Testis (tissue), 2 donors: Measurements from ENCODE around the gene GLI1.
A peak's percentile ranks its signal among the peaks of the same experiment; 100 is the strongest.

Experiments
- CTCF ChIP-seq, 3 experiments: fragments of 450-650 bp in 2 of 3; fragments of 200-600 bp in 1 of 3; sonication (generic) in 1 of 3; IDR thresholded peaks; one replicate each; pipeline ENCODE4 v1.5.1; 2016 to 2019; ENCODE audit warnings: antibody characterized with exemption in 3 of 3, mild to moderate bottlenecking in 2 of 3, moderate library complexity in 1 of 3
- POLR2A ChIP-seq: fragments of 450-650 bp; IDR thresholded peaks from one replicate; pipeline ENCODE4 v1.6.1; 2017; ENCODE audit warnings: antibody characterized with exemption, mild to moderate bottlenecking, moderate library complexity

DNA sequence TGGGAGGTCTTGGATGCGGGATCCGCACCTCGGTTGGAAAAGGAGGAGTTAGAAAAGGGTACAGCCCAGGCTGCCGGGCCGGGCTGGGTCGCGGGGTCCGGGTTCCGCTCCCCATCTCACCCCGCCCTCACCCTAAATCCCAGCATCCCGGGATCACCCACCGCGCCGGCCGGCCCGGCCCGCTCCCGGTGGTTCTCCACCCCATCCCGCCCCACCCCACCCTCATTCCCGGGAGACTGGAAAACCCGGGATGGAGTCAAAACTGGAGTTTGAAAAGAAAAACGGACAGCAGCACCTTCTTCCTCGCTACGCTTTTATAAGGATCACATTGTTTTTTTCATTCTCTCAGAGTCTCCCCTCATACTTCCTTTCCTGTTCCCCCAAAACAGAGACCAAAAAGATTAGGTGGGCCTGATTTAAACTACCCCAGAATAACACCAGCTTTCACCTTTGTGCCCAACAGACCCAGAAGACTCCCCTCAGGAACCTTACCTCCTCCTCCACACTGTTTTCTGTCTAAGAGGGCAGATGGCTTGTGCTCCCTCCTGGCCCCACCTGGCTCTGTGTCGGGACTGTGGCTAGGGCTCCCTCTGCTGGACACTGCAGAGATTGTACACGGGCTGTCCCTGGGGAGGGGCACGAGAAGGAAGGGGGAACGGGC, 2.8 kb downstream of the GLI1 start:
- TF ChIP-seq CTCF (IDR thresholded peaks at IDR 0.05) (peak; percentile 91 to 97 (median 96)), POLR2A (no peak)
